ENCODE results near the gene ELL. TPM values are rescaled to one million over a fixed set of nuclear protein-coding genes. Genes with fewer than 3 reads are reported as not detected.
A peak's percentile ranks its signal among the peaks of the same experiment; 100 is the strongest.
"Not testable (repeated sequence)": the region's sequence is repeated elsewhere in the genome, so short reads cannot be mapped to it uniquely, and the experiment has no call there.

The ELL gene
- polyA plus RNA-seq, 1 donor: 8.4 TPM

DNA sequence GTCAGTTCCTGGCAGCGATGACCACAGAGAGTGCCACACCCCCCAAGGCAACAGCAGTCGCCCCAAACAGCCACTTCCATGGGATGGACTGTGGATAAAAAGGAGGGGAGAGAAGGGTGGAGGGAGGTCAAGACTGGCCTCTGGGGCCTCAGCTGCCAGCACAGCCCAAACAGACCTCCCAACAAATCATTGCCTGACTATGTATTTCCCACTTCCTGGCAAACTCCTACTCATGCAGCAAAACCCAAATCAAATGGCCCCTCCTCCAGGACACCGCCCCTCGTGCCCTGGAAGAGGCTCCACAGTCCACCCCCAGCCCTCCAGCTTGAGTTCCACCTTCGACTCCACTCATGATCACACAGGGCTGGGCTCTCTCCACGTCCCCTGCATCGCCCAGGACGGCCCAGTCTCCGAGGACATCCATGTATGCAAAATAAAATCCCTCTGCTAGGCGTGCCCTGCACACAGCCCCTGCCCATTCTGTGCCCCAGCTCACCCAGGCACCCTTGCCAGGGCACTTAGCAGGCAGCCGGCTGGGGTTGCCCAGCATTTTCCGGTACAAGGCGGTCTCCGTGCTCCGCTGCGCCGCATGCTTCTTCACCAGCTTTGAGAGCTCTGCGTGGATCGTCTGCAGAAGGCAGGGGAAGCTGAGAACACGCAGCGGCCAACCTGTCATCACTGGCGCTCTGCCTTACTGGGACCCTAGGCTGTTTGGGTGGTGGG is 10.5 kb upstream of the ELL start:
- DNase-seq: no peak

DNA sequence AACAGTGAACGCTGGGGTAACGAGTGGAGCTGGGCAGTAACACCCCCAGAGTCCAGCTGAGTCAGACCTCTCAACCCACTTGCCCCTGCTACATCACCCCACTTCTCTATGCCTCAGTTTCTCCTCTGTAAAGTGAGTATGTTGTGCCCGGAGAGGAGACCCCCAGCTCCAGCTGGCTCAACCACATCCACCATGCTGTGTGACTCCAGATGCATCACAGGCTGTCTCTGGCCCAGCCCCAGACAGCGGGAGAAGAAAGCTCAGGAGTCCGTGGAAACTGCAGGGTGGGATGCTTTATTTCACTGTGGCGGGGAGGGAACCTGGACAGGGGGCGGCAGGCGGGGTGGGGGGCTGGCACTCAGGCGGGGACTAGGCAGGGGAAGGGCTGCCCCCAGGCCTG is 9.6 kb upstream of the ELL start:
- no peak for DNase-seq

DNA sequence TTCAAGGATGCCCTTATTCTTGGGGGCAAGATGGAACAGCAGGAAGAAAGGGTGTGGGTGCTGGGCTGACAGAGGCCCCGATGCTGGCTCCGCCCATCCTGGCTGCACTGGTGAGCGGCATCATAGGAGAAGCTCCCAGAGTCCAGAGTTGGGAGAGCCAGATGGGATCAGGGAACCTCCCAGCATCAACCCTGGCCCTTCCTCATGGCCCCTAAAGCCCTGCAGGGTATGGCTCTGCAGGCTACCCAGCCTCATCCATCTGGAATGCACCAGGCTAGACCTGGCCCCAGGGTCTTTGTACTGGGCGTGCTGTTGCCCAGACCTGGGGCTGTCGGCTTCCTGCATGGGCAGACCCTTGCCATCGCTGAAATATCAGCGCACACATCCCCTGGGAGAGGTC is 7.9 kb upstream of the ELL start:
- no peak for DNase-seq

DNA sequence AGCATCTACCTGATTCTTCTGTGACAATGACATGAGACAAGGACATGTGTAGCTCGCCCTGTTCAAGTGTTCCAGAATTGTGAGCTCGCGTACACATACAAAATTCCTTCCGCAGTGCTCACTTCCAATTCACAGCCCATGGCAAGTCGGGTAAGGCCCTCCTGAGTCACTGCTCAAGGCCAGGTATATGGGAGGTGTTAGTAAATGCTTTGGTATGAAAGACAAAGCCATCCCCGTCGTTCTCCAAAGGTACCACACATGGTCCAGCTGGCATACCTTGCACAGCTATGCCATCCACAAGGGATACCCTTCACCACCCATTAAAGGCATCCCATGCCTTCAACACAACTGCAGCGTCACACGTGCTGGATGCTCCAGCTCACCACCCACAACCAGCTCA is 4.4 kb upstream of the ELL start:
- DNase-seq: no peak

DNA sequence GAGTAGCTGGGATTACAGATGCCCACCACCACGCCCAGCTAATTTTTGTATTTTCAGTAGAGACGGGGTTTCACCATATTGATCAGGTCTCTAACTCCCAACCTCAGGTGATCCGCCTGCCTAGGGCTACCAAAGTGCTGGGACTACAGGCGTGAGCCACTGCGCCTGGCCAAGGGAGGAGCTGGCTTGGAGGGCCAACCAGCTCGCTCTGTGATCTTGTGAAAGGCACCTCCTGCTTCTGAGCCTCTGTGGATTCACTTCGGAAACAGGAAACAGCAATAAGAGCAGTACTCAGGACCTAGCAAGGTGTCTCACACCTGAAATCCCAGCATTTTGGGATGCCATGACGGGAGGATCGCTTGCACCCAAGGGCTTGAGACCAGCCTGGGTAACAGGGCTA is 2.0 kb upstream of the ELL start:
- DNase-seq: no peak

DNA sequence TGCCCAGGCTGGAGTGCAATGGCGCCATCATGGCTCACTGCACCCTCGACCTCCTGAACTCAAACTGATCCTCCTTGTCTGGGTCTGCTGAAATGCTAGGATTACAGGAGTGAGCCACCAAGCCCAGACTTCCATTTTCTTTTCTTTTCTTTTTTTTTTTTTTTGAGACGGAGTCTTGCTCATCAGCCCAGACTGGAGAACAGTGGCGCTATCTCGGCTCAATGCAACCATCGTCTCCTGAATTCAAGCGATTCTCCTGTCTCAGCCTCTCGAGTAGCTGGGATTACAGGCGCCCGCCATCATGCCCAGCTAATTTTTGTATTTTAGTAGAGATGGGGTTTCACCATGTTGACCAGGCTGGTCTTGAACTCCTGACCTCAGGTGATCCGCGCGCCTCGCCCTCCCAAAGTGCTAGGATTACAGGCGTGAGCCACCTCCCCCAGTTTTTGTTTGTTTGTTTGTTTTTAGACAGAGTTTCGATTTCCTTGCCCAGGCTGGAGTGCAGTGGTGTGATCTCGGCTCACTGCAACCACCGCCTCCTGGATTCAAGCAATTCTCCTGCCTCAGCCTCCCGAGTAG is 1.1 kb upstream of the ELL start:
- not testable (repeated sequence) for DNase-seq

DNA sequence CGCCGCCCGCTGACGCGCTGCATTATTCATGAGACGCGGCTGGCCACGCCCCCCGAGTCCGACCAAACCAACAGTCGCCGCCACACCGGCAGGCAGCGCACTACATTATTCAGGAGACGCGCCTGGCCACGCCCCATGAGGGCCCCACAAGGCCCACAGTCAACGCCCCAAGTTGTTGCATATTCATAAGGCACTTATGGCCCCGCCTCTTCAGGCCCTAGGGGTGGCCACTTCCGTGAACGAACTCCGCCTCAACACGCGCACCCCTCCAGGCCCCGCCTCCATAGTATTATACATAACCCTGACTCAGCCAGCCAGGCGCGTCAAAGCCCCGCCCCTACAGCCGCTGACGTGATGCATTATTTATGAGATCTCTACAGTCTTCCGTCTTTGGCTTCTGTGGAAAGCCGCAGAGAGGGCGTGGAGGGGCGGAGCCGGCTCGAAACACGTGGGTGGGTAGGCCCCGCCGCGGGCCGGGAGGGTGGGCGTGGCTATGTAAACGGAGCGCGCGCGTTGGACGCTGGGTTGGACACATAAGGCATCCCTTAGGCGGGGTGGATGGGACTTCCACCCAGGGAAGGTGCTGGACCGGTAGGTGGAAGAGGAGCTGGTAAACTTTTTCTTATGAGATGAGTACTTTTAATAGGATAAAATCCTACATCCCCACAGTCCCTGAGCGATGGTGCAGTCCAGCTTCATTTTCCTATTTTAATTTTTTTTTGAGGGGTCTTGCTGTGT is 423 bp upstream of the ELL start:
- DNase-seq: peak; percentile 100

DNA sequence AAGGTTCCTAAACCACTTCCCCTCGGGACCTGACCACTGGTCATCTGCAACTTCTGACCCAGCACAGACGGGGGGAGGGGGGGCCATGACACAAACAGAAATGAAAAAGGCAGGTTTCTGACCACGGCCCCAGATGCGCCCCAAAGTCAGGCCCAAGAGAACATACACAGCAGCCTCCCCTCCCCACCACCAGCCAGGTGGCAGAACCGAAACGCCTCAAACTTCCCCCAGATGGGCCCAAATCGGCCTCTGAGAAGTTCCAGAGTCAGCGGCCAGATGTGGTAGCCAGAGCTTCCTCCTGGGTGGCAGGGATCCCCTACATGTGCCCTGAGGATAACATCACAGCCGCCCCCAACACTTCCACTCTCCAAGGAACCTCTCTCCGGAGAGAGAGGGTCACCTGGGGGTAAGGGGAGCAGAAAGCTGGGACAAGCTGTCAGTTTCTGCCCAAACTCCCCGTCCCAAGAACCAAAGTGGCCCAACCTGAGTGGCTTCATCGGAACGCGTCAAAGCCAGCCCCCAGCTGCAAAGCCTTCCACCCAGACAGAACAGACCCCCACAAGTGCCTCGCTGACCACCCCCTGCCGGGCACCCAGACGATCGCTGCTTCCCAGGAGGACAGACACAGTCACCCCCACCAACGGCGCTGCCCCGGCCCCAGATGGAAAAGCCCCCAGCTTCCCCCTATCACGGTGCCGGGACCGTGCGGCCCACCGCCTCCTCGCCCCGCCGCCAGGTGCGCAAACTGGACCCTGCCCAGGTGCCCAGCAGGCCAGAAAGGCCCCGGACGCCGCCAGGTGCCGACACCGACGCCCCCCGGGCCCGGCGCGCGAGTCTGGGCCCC is 800 bp downstream of the ELL start:
- DNase-seq: no peak

DNA sequence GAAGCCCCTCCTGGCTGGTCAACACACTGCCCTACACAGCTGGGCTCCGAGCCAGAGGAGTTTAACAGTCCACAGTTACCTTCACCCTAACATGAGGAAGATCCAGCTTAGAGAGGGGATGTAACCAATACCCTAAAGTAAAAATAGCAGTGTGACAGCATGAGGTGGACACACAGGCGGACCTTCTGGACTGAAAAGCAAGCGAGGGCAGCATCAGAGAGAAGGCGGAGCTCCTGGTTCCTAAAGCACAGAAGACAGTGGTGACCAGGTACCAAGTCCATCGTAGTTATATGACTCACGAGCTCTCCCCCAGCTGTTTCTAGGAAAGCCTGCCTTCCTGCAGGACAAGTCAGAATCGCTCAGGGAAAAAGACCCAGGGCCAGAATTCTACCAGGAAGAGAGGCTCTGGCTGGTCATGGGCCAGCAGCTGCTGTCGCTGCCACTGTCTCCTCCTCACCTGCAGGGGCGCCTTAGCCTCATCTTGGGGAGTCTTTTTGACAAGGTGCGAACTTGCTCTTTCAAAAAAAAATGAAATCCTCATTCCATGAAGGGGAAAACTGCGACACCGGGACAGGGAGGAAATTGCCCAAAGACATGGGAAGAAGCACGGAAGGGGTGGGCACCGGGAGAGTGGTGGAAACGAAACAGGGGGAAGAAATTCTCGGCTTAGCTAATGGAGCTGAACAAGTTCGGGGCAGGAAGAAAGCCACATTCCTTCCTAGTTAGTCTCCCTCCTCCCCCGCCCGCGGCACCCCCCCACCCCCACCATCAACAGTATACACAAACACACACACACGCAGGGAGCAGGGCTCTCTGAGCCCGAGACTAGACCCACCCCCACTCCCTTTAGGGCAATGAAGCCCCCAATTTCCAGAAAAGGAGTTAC is 1.7 kb downstream of the ELL start:
- DNase-seq: peak; percentile 72

DNA sequence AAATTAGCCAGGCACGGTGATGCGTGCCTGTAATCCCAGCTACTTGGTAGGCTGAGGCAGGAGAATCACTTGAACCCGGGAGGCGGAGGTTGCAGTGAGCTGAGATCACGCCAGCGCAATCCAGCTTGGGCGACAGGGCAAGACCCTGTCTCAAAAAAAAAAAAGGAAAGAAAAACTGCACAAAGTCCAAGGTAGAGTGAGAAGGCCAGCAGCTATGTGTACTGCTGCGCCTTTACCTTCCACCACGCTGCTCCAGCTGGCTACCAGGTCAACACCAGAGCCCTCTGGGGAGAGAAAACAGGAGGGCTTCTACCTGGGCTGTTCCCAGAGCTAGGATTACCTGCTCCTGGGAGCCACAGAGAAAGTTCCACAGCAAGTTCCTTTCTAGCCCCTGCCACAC is 3.2 kb downstream of the ELL start:
- DNase-seq: no peak

DNA sequence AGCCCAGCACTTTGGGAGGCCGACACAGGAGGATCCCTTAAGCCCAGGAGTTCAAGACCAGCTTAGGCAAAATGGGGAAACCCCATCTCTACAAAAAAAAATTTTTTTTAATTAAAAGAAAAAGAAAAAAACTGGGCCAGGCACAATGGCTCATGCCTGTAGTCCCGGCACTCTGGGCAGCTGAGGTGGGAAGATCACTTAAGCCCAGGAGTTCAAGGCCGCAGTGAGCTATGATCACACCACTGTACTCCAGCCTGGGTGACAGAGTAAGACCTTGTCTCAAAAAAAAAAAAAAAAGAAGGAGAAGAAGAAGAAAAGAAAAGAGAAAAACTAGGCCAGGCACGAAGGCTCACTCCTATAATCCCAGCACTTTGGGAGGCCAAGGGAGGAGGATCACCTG is 4.3 kb downstream of the ELL start:
- DNase-seq: no peak

DNA sequence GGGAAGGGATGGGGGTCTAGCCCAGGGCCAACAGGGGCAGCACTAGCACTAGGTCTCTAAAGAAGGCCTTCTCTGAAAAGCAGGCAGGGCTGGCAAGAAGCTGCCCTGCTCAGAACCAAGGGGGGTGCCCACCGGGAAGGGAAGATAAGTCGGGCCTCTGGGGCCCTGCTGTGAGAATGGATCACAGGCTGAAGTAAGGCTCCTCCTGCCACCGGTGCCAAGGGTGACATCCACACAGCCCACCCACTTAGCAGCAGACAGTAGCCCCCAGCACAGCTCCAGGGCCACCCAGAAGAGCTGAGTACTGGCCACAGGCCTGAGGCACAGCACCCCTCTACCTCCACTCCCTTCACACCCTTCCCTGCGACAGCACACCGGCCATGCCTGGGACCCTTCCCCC is 5.9 kb downstream of the ELL start:
- no peak for DNase-seq

DNA sequence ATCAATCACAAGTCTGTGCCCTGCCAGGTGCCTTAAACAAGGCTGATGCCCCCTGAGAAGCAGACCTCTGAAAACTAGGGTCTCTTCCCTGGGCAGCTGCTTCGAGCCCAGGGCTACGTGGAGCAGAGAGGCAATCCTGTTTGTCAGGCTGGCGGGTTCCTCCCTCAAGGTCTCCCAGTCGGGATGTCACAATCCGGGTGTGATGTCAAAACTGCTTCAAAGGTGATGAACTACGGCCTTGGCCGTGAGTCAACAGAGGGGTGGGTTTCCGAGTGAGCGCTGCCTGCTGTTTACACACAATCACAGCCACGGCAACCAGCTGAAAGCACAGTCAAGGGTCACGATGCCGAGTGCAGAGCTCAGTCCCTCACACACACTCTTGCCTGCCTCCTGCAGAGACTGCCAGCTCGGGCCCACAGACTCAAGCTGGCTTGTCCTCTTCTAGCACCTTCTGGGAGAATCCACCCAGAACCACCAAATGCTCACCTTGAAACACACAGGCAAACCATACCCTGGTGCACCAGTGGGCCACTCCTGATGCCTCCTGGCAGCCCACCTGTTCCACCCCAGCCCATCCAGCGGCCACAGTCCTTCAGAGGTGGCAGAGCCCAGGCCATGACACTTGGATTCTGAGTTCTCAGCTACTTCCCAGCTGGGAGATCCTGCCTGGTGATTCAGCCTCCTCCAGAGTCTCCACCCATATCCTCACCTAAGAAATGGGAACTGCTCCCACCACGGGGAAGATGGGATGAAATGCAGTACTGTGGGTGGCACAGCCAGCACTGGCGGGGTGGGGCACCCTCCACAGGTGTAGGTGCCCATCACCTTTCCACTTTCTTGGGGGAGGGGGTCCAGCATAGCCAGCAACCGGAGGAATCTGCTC is 6.8 kb downstream of the ELL start:
- peak; percentile 63 for DNase-seq

DNA sequence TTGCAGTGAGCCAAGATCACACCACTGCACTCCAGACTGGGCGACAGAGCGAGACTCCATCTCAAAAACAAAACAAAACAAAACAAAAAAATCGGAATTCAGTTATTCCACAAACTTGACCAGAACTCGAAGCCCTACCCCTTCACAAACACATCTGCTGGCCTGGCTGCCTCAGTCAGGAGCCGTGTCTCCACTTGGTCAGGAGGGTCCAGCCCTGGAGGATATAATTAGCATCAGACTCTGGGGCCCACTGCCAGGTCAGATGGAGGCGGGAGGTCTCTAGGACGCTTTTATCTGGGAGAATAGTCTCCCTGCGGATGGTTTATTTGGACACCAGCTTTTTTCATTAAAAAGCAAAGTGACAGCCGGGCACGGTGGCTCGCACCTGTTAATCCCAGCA is 8.0 kb downstream of the ELL start:
- DNase-seq: no peak

DNA sequence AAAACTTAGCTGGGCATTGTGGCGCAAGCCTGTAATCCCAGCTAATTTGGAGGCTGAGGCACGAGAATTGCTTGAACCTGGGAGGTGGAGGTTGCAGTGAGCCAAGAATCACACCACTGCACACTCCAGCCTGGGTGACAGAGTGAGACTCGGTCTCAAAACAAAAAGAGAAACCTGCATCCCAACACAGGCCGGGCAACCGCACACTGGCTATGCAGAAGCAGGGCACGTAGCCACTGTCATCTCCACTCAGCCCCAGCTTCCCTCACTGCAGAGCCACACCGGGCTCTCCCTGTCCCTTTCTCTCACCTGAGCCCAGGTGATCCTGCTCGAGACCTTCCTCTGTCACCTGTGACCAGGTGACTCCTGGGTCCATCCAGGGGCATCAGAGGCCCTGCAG is 11.7 kb downstream of the ELL start:
- no peak for DNase-seq

DNA sequence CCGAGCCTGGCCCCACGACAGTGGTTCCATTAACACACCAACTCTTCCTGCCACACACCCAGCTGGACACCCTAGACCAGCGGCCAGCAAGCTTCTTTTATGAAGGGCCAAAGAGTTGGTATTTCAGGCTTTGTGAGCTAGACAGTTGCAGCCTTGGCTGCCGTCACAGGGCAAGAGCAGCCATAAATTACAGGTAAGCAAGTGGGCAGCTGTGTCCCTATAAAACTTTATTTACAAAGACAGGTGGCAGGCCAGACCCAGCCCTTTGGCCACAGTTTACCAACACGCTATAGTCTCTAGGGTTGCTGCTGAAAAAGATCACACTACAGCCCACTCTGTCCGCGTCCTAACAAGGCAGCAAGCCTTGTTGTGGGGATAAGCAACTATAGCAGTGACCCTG is 13.3 kb downstream of the ELL start:
- DNase-seq: no peak

DNA sequence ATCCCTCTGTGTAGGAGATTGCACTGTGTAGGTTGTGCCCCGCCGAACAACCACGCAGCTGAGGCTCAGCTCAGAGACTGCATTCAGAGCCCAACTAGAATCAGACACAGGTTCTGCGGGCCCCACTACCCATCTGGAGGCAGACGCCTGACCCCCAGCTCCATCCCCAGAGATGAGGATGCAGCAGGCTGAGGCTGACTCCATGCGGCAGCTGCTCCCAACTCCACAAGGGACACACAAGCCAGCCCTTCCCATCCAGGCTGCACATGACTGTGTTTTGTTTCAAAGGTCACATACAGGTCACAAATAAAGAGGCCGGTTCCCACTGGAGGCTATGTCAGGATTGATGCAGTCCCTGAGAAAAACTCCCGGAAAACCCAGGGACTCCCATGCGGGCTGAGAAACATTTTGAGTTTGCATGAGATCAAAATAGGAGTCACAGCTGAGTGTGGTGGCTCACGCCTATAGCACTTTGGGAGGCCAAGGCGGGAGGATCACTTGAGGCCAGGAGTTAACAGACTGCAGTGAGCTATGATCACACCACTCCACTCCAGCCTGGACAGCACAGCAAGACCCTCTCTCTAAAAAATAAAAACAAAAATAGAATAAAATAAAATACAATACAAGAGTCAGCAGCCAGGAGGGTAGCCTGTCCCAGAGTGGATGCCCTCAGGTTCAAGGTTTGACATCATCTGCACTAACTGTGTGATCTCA is 14.0 kb downstream of the ELL start:
- no peak for DNase-seq

DNA sequence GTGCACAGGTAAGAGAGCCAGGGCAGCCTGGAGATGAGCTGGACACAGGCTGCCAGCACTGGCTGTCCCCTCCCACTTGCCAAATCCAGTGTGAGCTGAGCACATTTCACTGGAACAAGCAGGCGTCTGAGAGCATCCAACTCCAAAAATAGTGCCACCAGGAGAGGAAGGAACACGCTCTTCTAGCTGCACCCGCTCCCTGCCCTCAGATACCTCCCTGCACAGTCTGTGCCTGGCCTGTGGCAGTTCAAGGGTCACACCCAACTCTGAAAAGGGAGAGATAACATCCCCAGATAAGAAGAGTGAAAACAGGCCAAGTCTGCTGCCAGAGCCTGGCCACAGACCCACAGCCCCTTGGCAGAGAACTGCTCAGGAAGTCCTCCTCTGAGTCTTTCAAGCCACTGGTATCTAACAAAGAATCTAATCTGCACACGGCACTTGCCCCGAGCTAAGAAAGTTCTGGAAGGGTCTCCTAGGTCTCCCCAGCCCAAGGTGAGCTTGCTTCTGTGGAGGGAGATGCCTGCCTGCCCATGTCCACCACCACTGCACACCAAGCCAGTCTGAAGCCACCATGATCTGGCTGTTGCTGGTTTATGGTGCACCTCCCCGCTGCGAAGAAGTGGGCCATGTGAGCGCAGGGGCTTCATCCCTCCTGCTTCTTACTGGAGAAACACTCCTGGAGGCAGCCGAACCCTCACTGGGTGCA is 14.7 kb downstream of the ELL start:
- no peak for DNase-seq
